ENCODE results near the gene IL1RAPL2. TPM values are rescaled to one million over a fixed set of nuclear protein-coding genes. Genes with fewer than 3 reads are reported as not detected.

The IL1RAPL2 gene
- total RNA-seq, 1 experiment from 2014 or later, result not detected

- no peak overlapping the region for H3K4me3 ChIP-seq (ENCODE audit: low read depth in 2 of 2, low read length in 2 of 2)
- ChIA-PET POLR2A (no interaction called here), CTCF (no interaction called here)
- no peak for DNase-seq (ENCODE audit: low read depth, low spot score)
- BruUV-seq (replicated peaks), result no TSS peak
- no peaks in the 10 kb centered on the region for H3K27me3 ChIP-seq (ENCODE audit: control insufficient read depth, insufficient read depth, low read length)
- no peak overlapping the region for H3K27ac ChIP-seq (ENCODE audit: low read length)
- ATAC-seq, result no peak
- no peak for TF ChIP-seq TCF7L2 (IDR thresholded peaks at IDR 0.05; ENCODE audit: low read depth, low read length)
- in situ Hi-C loops (cut with HindIII; ENCODE audit: low pct_unique_long_range_greater_than_20kb, low sequenced_read_pairs), result no loop called here
- no peaks in the 10 kb centered on the region for H3K9me3 ChIP-seq (ENCODE audit: control insufficient read depth, insufficient read depth, low read depth, low read length)
- no peaks in the 10 kb centered on the region for H3K4me1 ChIP-seq (ENCODE audit: control insufficient read depth, insufficient read depth, low read length)
- intact Hi-C loops (cut with micrococcal nuclease; ENCODE audit: unreplicated experiment), result no loop called here
- no peaks in the 10 kb centered on the region for H3K36me3 ChIP-seq (ENCODE audit: control insufficient read depth, insufficient read depth, low read length)
Measured at GRCh38 chrX:104695593-104695992, 129.6 kb downstream of the IL1RAPL2 start.

DNA sequence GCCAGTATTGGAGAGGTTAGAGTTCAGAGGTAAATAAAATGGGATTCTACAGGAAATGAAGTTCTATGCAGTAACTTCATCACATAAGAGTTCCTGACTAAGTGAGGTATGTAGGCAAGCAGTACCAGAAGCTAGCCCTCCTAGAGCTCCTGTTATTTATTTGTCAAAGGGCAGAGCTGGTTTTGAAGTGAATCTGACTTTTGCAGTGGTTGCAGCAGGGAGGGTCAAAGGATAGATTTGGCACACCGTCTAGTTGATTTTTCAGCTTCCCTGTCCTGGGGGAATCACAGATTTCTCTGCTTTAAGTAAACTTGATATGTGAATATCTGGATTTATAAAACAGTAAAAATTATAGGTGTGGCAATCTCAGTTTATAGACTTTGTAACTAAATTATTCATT lies 130.7 kb downstream of the IL1RAPL2 start:
- ATAC-seq (no peak), DNase-seq (ENCODE audit: low read depth, low spot score) (no peak)
- in situ Hi-C loops (cut with HindIII; ENCODE audit: low pct_unique_long_range_greater_than_20kb, low sequenced_read_pairs), result no loop called here
- Histone ChIP-seq H3K36me3 (ENCODE audit: control insufficient read depth, insufficient read depth, low read length) (no peaks in the 10 kb centered on the region), H3K4me1 (ENCODE audit: control insufficient read depth, insufficient read depth, low read length) (no peaks in the 10 kb centered on the region), H3K27ac (ENCODE audit: low read length) (no peak overlapping the region), H3K27me3 (ENCODE audit: control insufficient read depth, insufficient read depth, low read length) (no peaks in the 10 kb centered on the region), H3K9me3 (ENCODE audit: control insufficient read depth, insufficient read depth, low read depth, low read length) (no peaks in the 10 kb centered on the region), H3K4me3 (ENCODE audit: low read depth in 2 of 2, low read length in 2 of 2) (no peak overlapping the region)
- ChIA-PET CTCF (no interaction called here), POLR2A (no interaction called here)
- intact Hi-C loops (cut with micrococcal nuclease; ENCODE audit: unreplicated experiment), result no loop called here
- BruUV-seq (replicated peaks), result no TSS peak
- TF ChIP-seq SIN3A (IDR thresholded peaks at IDR 0.05; ENCODE audit: borderline replicate concordance, insufficient read depth, low read depth, low read length), result no peak
- TF ChIP-seq TCF7L2 (IDR thresholded peaks at IDR 0.05; ENCODE audit: low read depth, low read length), result no peak
- TF ChIP-seq POLR2AphosphoS5 (IDR thresholded peaks at IDR 0.05; ENCODE audit: low read depth, low read length), result no peak
- no peak for TF ChIP-seq REST (IDR thresholded peaks at IDR 0.05; ENCODE audit: insufficient read depth in 1 of 2, low read depth in 2 of 2, low read length in 1 of 2)
- no peak for TF ChIP-seq CTCF (IDR thresholded peaks at IDR 0.05)

DNA sequence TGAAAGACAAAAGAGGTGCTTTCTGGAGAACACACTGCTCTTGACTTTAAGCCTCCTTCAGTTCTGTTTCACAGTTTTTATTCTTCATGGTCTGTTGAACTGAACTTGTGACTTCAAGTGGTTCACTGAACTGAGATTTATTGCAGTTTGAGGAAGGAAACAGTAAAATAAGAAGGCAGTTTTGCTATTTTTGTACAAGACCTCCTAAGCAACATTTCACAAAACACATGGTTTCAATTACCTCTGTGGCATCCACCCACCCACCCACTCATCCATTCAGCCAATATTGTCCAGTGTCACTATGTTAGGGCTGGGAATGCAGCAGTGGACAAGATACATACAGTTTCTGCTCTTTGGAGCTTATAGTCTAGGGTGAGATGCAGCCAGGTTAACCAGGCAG lies 131.3 kb downstream of the IL1RAPL2 start:
- no TSS peak for BruUV-seq (replicated peaks)
- Histone ChIP-seq H3K36me3 (ENCODE audit: control insufficient read depth, insufficient read depth, low read length) (no peaks in the 10 kb centered on the region), H3K27ac (ENCODE audit: low read length) (no peak overlapping the region), H3K4me3 (ENCODE audit: low read depth in 2 of 2, low read length in 2 of 2) (no peak overlapping the region), H3K27me3 (ENCODE audit: control insufficient read depth, insufficient read depth, low read length) (no peaks in the 10 kb centered on the region), H3K4me1 (ENCODE audit: control insufficient read depth, insufficient read depth, low read length) (no peaks in the 10 kb centered on the region), H3K9me3 (ENCODE audit: control insufficient read depth, insufficient read depth, low read depth, low read length) (no peaks in the 10 kb centered on the region)
- intact Hi-C loops (cut with micrococcal nuclease; ENCODE audit: unreplicated experiment) (no loop called here), in situ Hi-C loops (cut with HindIII; ENCODE audit: low pct_unique_long_range_greater_than_20kb, low sequenced_read_pairs) (no loop called here)
- ChIA-PET POLR2A (no interaction called here), CTCF (no interaction called here)
- DNase-seq (ENCODE audit: low read depth, low spot score), result no peak
- ATAC-seq, result no peak
- TF ChIP-seq POLR2AphosphoS5 (IDR thresholded peaks at IDR 0.05; ENCODE audit: low read depth, low read length) (no peak), CTCF (IDR thresholded peaks at IDR 0.05) (no peak), SIN3A (IDR thresholded peaks at IDR 0.05; ENCODE audit: borderline replicate concordance, insufficient read depth, low read depth, low read length) (no peak), REST (IDR thresholded peaks at IDR 0.05; ENCODE audit: insufficient read depth in 1 of 2, low read depth in 2 of 2, low read length in 1 of 2) (no peak), TCF7L2 (IDR thresholded peaks at IDR 0.05; ENCODE audit: low read depth, low read length) (no peak)
